K562 (cell line): ENCODE results near the gene XRRA1.

ENCODE experiments used
- EP300 ChIP-seq: IDR thresholded peaks from 2 replicates; pipeline ENCODE4 v1.6.1; 2012; ENCODE audit warnings: low read length, improper control_type of control experiment
- SAFB ChIP-seq: fragments of 200-400 bp; formaldehyde crosslinking; IDR thresholded peaks from 2 replicates; pipeline ENCODE4 v1.6.1; 2017; ENCODE audit warnings: low read depth, low read length, borderline replicate concordance
- TCF15 ChIP-seq: fragments of 250-450 bp; sonication (Bioruptor Pico); IDR thresholded peaks from 2 replicates; pipeline ENCODE4 v1.8.0; 2022; ENCODE audit warnings: moderate library complexity, mild to moderate bottlenecking, inconsistent platforms
- ZBED1 ChIP-seq: IDR thresholded peaks from 2 replicates; pipeline ENCODE4 v1.6.1; 2014

DNA sequence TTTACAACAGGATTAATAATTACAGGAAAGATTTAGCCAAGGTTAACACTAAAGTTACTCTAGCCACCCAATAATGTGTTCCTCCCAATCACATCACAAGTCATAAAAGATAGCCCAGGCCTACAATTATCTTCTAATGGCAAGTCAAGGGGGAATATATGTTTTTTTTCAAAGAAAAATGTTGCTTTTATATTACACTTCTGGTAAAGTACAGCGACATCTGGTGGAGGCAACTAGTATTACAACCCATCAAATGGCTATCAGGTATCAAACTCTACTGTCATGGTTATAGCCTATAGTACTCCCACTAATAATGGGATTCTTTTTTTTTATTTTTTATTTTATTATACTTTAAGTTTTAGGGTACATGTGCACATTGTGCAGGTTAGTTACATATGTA, 71.8 kb downstream of the XRRA1 start:
- no peak for TF ChIP-seq EP300
- TF ChIP-seq TCF15 = no peak
- TF ChIP-seq SAFB = no peak
- no peak for TF ChIP-seq ZBED1
